Activated naive CD4-positive, alpha-beta T cell treated with anti-CD3 and anti-CD28 coated beads for 36 hours (primary cell): ENCODE data around the gene ATXN7L1. TPM values are rescaled to one million over a fixed set of nuclear protein-coding genes. Genes with fewer than 3 reads are reported as not detected.
A peak's percentile ranks its signal among the peaks of the same experiment; 100 is the strongest.

ENCODE experiments used
- CTCF ChIA-PET: fragments of 350-600 bp; sonication (Branson Sonifier 250); formaldehyde crosslinking; loops from one replicate; lab custom pipeline; 2021; ENCODE audit warnings: antibody characterized with exemption; lab: Charles Lee
- DNase-seq: peaks from one replicate; pipeline ENCODE4 v3.0.0-alpha.2; 2020
- H3K27ac Mint-ChIP-seq: one replicate; pipeline ENCODE4 v1.8.0; 2021; ENCODE audit warnings: mild to moderate bottlenecking, mixed read lengths
- H3K27me3 Mint-ChIP-seq: one replicate; pipeline ENCODE4 v1.8.0; 2021; ENCODE audit warnings: low read depth, mixed read lengths
- H3K36me3 Mint-ChIP-seq: one replicate; pipeline ENCODE4 v1.8.0; 2021; ENCODE audit warnings: low read depth, mixed read lengths
- H3K4me1 Mint-ChIP-seq: one replicate; pipeline ENCODE4 v1.8.0; 2021; ENCODE audit warnings: low read depth, mixed read lengths
- H3K4me3 Mint-ChIP-seq: one replicate; pipeline ENCODE4 v1.8.0; 2021; ENCODE audit warnings: mild to moderate bottlenecking, moderate library complexity, mixed read lengths
- H3K9me3 Mint-ChIP-seq: one replicate; pipeline ENCODE4 v1.8.0; 2021; ENCODE audit warnings: mixed read lengths
- intact Hi-C: fragments of 100-400 bp; cut with micrococcal nuclease; formaldehyde crosslinking; loops from one replicate; pipeline ENCODE4 v1.15.1; 2023
- total RNA-seq, 2 experiments: library from RNA; stranded (reverse); gene quantifications; one replicate each; pipeline ENCODE4 v1.2.3, GENCODE V29; 2021

Gene ATXN7L1
- 1 to 10 TPM; 8.8 to 9.2 TPM for total RNA-seq

- intact Hi-C loops = loop anchor here (1.0 to 5.0 kb wide), 10 partner anchors 14 to 932 kb away; no protein-coding TSS in a partner anchor
- Mint-ChIP-seq H3K27ac (peak within 1 kb of the TSS; percentile 82), H3K4me3 (peak within 1 kb of the TSS; percentile 91), H3K27me3 (no peaks in the 10 kb centered on the region), H3K36me3 (no peaks in the 10 kb centered on the region), H3K9me3 (no peaks in the 10 kb centered on the region), H3K4me1 (peaks cover 58% of the 10 kb centered on the region)
- CTCF ChIA-PET = interaction anchor here (0.6 to 2.3 kb wide), 15 partner anchors 8 to 219 kb away, joined by 3 to 11 read pairs (median 4); no protein-coding TSS in a partner anchor
- peak; percentile 93 for DNase-seq
Measured at GRCh38 chr7:105876091-105876963, at the start of gene ATXN7L1. ATXN7L1 (minus strand) TSS chr7:105876599; CDS start chr7:105876558, 41 bp downstream.

- H3K27me3 Mint-ChIP-seq = peaks cover 2% of the 10 kb centered on the region
- H3K36me3 Mint-ChIP-seq = peaks cover 3% of the 10 kb centered on the region
- peaks cover 6% of the 10 kb centered on the region for H3K9me3 Mint-ChIP-seq
- intact Hi-C loops = no loop called here
- no peak for DNase-seq
- peaks cover 28% of the 10 kb centered on the region for H3K4me1 Mint-ChIP-seq
- no peak overlapping the region for H3K27ac Mint-ChIP-seq
- H3K4me3 Mint-ChIP-seq = no peak overlapping the region
- CTCF ChIA-PET = interaction anchor here (0.9 kb wide), 1 partner anchor 166 kb away, joined by 3 read pairs; no protein-coding TSS in a partner anchor
Measured at GRCh38 chr7:105926131-105926530, 49.7 kb upstream of the ATXN7L1 start.

GRCh38 chr7:105924945-105925344 lies 48.5 kb upstream of the ATXN7L1 start:
- CTCF ChIA-PET = interaction anchor here (0.7 to 2.8 kb wide), 7 partner anchors 75 to 163 kb away, joined by 3 to 18 read pairs (median 5); no protein-coding TSS in a partner anchor
- Mint-ChIP-seq H3K27me3 (peaks cover 2% of the 10 kb centered on the region), H3K4me3 (no peak overlapping the region), H3K9me3 (peaks cover 6% of the 10 kb centered on the region), H3K36me3 (peaks cover 3% of the 10 kb centered on the region), H3K27ac (peak overlapping the region; percentile 9), H3K4me1 (peaks cover 26% of the 10 kb centered on the region)
- DNase-seq = peak; percentile 60
- intact Hi-C loops = loop anchor here (1.0 kb wide), 5 partner anchors 35 to 248 kb away; partner anchors contain the start of gene ATXN7L1

GRCh38 chr7:105920766-105921165 lies 44.4 kb upstream of the ATXN7L1 start:
- CTCF ChIA-PET = no interaction called here
- Mint-ChIP-seq H3K9me3 (peaks cover 6% of the 10 kb centered on the region), H3K36me3 (peaks cover 4% of the 10 kb centered on the region), H3K27me3 (no peaks in the 10 kb centered on the region), H3K27ac (no peak overlapping the region), H3K4me3 (no peak overlapping the region), H3K4me1 (peaks cover 20% of the 10 kb centered on the region)
- DNase-seq = no peak
- intact Hi-C loops = no loop called here

- CTCF ChIA-PET = interaction anchor here (0.6 to 0.7 kb wide), 2 partner anchors 237 to 266 kb away, joined by 3 read pairs; no protein-coding TSS in a partner anchor
- DNase-seq = no peak
- Mint-ChIP-seq H3K9me3 (no peaks in the 10 kb centered on the region), H3K27ac (no peak overlapping the region), H3K4me3 (no peak overlapping the region), H3K27me3 (no peaks in the 10 kb centered on the region), H3K36me3 (peaks cover 4% of the 10 kb centered on the region), H3K4me1 (no peaks in the 10 kb centered on the region)
- intact Hi-C loops = no loop called here
Measured at GRCh38 chr7:105917659-105918058, 41.3 kb upstream of the ATXN7L1 start.

- no peak overlapping the region for H3K27ac Mint-ChIP-seq
- no peak overlapping the region for H3K4me3 Mint-ChIP-seq
- intact Hi-C loops = no loop called here
- no peak for DNase-seq
- H3K36me3 Mint-ChIP-seq = peaks cover 8% of the 10 kb centered on the region
- no peaks in the 10 kb centered on the region for H3K4me1 Mint-ChIP-seq
- H3K27me3 Mint-ChIP-seq = no peaks in the 10 kb centered on the region
- no peaks in the 10 kb centered on the region for H3K9me3 Mint-ChIP-seq
- CTCF ChIA-PET = no interaction called here
Measured at GRCh38 chr7:105916603-105917002, 40.2 kb upstream of the ATXN7L1 start.

GRCh38 chr7:105913947-105914346 lies 37.5 kb upstream of the ATXN7L1 start:
- DNase-seq = no peak
- no peaks in the 10 kb centered on the region for H3K27me3 Mint-ChIP-seq
- CTCF ChIA-PET = no interaction called here
- H3K4me3 Mint-ChIP-seq = no peak overlapping the region
- peaks cover 15% of the 10 kb centered on the region for H3K36me3 Mint-ChIP-seq
- no peak overlapping the region for H3K27ac Mint-ChIP-seq
- no peaks in the 10 kb centered on the region for H3K9me3 Mint-ChIP-seq
- intact Hi-C loops = no loop called here
- H3K4me1 Mint-ChIP-seq = peaks cover 4% of the 10 kb centered on the region

- H3K4me3 Mint-ChIP-seq = no peak overlapping the region
- no peaks in the 10 kb centered on the region for H3K9me3 Mint-ChIP-seq
- peaks cover 15% of the 10 kb centered on the region for H3K36me3 Mint-ChIP-seq
- H3K27me3 Mint-ChIP-seq = no peaks in the 10 kb centered on the region
- H3K27ac Mint-ChIP-seq = no peak overlapping the region
- CTCF ChIA-PET = no interaction called here
- peaks cover 4% of the 10 kb centered on the region for H3K4me1 Mint-ChIP-seq
- DNase-seq = no peak
- intact Hi-C loops = no loop called here
Measured at GRCh38 chr7:105911961-105912575, 35.7 kb upstream of the ATXN7L1 start.

- H3K36me3 Mint-ChIP-seq = peaks cover 11% of the 10 kb centered on the region
Measured at GRCh38 chr7:105910172-105910571, 33.8 kb upstream of the ATXN7L1 start.

GRCh38 chr7:105909742-105910141 lies 33.3 kb upstream of the ATXN7L1 start:
- CTCF ChIA-PET = no interaction called here
- intact Hi-C loops = no loop called here
- Mint-ChIP-seq H3K9me3 (no peaks in the 10 kb centered on the region), H3K36me3 (peaks cover 11% of the 10 kb centered on the region), H3K4me3 (no peak overlapping the region), H3K27me3 (no peaks in the 10 kb centered on the region), H3K27ac (no peak overlapping the region), H3K4me1 (peaks cover 4% of the 10 kb centered on the region)
- DNase-seq = no peak

More at GRCh38 chr7:105910172-105910571, 33.8 kb upstream of the ATXN7L1 start:
- no peak overlapping the region for H3K4me3 Mint-ChIP-seq
- no peaks in the 10 kb centered on the region for H3K9me3 Mint-ChIP-seq
- DNase-seq = peak; percentile 28
- peaks cover 4% of the 10 kb centered on the region for H3K4me1 Mint-ChIP-seq
- intact Hi-C loops = no loop called here
- no peaks in the 10 kb centered on the region for H3K27me3 Mint-ChIP-seq
- CTCF ChIA-PET = no interaction called here
- H3K27ac Mint-ChIP-seq = no peak overlapping the region

GRCh38 chr7:105907129-105907846 lies 30.9 kb upstream of the ATXN7L1 start:
- CTCF ChIA-PET = interaction anchor here (0.7 to 0.8 kb wide), 2 partner anchors 30 to 147 kb away, joined by 3 read pairs; no protein-coding TSS in a partner anchor
- no peaks in the 10 kb centered on the region for H3K9me3 Mint-ChIP-seq
- no peak overlapping the region for H3K4me3 Mint-ChIP-seq
- no peak overlapping the region for H3K27ac Mint-ChIP-seq
- peaks cover 4% of the 10 kb centered on the region for H3K4me1 Mint-ChIP-seq
- no peak for DNase-seq
- no peaks in the 10 kb centered on the region for H3K27me3 Mint-ChIP-seq
- intact Hi-C loops = no loop called here
- H3K36me3 Mint-ChIP-seq = peaks cover 11% of the 10 kb centered on the region

- no peaks in the 10 kb centered on the region for H3K27me3 Mint-ChIP-seq
Measured at GRCh38 chr7:105906695-105907094, 30.3 kb upstream of the ATXN7L1 start.

More at GRCh38 chr7:105906695-105907094, 30.3 kb upstream of the ATXN7L1 start:
- Mint-ChIP-seq H3K36me3 (peaks cover 8% of the 10 kb centered on the region), H3K4me3 (no peak overlapping the region), H3K9me3 (no peaks in the 10 kb centered on the region), H3K4me1 (peaks cover 4% of the 10 kb centered on the region), H3K27ac (no peak overlapping the region)
- CTCF ChIA-PET = interaction anchor here (0.8 kb wide), 1 partner anchor 30 kb away, joined by 3 read pairs; no protein-coding TSS in a partner anchor
- intact Hi-C loops = no loop called here
- DNase-seq = no peak
